ENCODE measurements around the gene KIF3B.
"Not testable (repeated sequence)": the region's sequence is repeated elsewhere in the genome, so short reads cannot be mapped to it uniquely, and the experiment has no call there.

Gene KIF3B

DNA sequence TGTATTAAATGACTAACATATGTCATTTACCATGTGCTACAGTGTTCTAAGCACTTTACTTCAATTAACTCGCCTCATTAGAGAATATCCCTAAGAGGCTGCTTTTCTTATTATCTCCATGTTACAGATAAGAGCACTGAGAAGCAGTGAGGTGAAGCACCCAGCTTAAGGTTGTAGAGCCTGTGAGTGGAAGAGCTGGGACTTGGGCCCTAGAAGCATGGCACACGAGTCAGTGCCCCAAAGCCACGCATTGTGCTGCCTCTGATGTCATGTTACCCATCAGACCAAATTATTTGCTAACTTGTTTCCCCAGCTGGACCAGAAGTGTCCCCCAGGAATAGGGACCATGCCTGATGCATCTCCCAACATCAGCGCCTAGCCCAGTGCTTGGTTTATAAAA, 35.6 kb upstream of the KIF3B start:
- DNase-seq (ENCODE audit: extremely low read depth, insufficient read length) = no peak
- peaks cover 3% of the 10 kb centered on the region for H3K36me3 ChIP-seq (ENCODE audit: control insufficient read depth, insufficient read depth, low read length)
- no peak for TF ChIP-seq CTCF (IDR thresholded peaks at IDR 0.05; ENCODE audit: insufficient read depth, low read length, poor library complexity, severe bottlenecking)
- no peaks in the 10 kb centered on the region for H3K27me3 ChIP-seq (replicated peaks; ENCODE audit: control insufficient read depth, insufficient read depth, low read length)
- no peak overlapping the region for H3K4me3 ChIP-seq (replicated peaks; ENCODE audit: low read depth, low read length)

- TF ChIP-seq CTCF (IDR thresholded peaks at IDR 0.05; ENCODE audit: insufficient read depth, low read length, poor library complexity, severe bottlenecking) = no peak
These were observed 33.2 kb upstream of the KIF3B start for GRCh38 chr20:32244150-32244823.

DNA sequence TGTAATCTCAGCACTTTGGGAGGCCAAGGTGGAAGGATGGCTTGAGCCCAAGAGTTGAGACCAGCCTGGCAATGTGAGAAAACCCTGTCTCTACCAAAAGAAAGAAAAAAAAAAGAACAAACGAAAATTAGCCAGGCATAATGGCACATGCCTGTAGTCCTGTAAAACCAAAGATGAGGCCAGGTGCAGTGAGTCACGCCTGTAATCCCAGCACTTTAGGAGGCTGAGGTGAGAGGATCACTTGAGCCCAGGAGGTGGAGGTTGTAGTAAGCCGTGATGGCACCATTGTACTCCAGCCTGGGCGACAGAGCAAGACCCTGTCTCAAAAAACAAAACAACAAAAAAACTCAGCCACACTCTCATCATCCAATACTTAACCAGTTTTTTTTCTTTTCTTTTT, 32.5 kb upstream of the KIF3B start:
- no peak for DNase-seq (ENCODE audit: extremely low read depth, insufficient read length)
- Histone ChIP-seq H3K27me3 (replicated peaks; ENCODE audit: control insufficient read depth, insufficient read depth, low read length) (no peaks in the 10 kb centered on the region), H3K36me3 (ENCODE audit: control insufficient read depth, insufficient read depth, low read length) (no peaks in the 10 kb centered on the region), H3K4me3 (replicated peaks; ENCODE audit: low read depth, low read length) (no peak overlapping the region)
- no peak for TF ChIP-seq CTCF (IDR thresholded peaks at IDR 0.05; ENCODE audit: insufficient read depth, low read length, poor library complexity, severe bottlenecking)

More at GRCh38 chr20:32244150-32244823, 33.2 kb upstream of the KIF3B start:
- Histone ChIP-seq H3K27me3 (replicated peaks; ENCODE audit: control insufficient read depth, insufficient read depth, low read length) (no peaks in the 10 kb centered on the region), H3K36me3 (ENCODE audit: control insufficient read depth, insufficient read depth, low read length) (no peaks in the 10 kb centered on the region), H3K4me3 (replicated peaks; ENCODE audit: low read depth, low read length) (no peak overlapping the region)
- DNase-seq (ENCODE audit: extremely low read depth, insufficient read length) = no peak

DNA sequence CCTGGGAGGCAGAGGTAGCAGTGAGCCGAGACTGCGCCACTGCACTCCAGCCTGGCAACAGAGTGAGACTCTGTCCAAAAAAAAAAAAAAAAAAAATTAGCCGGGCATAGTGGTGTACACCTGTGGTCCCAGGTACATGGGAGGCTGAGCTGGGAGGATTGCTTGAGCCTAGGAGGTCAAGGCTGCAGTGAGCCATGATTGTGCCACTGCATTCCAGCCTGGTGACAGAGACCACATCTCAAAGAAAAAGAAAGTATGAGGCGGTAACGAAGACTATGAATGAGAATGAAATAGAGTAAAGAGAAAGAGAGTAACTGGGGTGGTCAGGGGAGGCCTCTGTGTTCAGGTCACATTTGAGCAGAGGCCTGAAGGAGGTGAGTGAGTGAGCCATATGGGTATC, 31.2 kb upstream of the KIF3B start:
- not testable (repeated sequence) for DNase-seq (ENCODE audit: extremely low read depth, insufficient read length)

DNA sequence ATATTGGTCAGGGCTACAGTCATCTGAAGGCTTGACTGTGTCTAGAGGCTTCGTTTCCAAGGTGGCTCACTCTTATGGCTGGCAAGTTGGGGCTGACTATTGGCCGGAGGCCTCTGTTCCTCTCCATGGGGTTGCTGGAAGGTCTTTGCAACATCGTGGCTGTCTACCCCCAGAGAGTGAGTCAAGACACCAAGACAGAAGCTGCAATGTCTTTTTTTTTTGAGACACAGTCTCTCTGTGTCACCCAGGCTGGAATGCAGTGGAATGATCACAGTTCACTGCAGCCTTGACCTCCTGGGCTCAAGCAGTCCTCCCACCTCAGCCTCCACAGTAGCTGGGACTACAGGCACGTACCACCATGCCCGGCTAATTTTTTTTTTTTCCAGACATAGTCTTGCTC, 29.4 kb upstream of the KIF3B start:
- no peaks in the 10 kb centered on the region for H3K27me3 ChIP-seq (replicated peaks; ENCODE audit: control insufficient read depth, insufficient read depth, low read length)
- DNase-seq (ENCODE audit: extremely low read depth, insufficient read length) = no peak
- no peak overlapping the region for H3K4me3 ChIP-seq (replicated peaks; ENCODE audit: low read depth, low read length)
- TF ChIP-seq CTCF (IDR thresholded peaks at IDR 0.05; ENCODE audit: insufficient read depth, low read length, poor library complexity, severe bottlenecking) = no peak
- H3K36me3 ChIP-seq (ENCODE audit: control insufficient read depth, insufficient read depth, low read length) = no peaks in the 10 kb centered on the region

More for the DNA sequence above, 31.2 kb upstream of the KIF3B start:
- H3K27me3 ChIP-seq (replicated peaks; ENCODE audit: control insufficient read depth, insufficient read depth, low read length); H3K36me3 ChIP-seq (ENCODE audit: control insufficient read depth, insufficient read depth, low read length); H3K4me3 ChIP-seq (replicated peaks; ENCODE audit: low read depth, low read length): not testable (repeated sequence)

DNA sequence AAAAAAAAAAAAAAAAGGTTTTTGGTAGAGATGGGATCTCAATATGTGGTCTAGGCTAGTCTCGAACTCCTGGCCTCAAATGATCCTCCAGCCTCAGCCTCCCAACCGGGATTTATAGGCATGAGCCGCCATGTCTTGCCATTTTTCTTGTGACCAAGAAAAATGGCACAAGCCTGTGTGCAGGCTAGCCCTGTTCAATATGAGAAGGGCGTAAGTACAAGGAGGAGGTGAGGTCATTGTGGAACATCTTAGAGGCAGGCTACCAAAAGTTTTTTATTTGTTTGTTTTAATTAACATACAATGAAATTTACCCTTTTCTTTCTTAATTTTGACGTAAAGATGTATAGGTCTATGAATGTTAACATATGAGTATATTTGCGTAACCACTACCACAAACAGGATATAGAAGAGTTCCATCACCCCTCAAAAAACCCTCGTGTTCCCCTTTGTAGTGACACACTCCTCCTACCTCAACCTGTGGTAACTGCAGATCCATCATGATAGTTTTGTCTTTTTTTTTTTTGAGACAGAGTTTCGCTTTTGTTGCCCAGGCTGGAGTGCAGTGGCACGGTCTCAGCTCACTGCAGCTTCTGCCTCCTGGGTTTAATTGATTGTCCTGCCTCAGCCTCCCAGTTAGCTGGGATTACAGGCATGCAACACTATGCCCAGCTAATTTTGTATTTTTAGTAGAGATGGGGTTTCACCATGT, 28.3 kb upstream of the KIF3B start:
- H3K36me3 ChIP-seq (ENCODE audit: control insufficient read depth, insufficient read depth, low read length) = no peaks in the 10 kb centered on the region
- H3K4me3 ChIP-seq (replicated peaks; ENCODE audit: low read depth, low read length) = no peak overlapping the region
- TF ChIP-seq CTCF (IDR thresholded peaks at IDR 0.05; ENCODE audit: insufficient read depth, low read length, poor library complexity, severe bottlenecking) = no peak
- H3K27me3 ChIP-seq (replicated peaks; ENCODE audit: control insufficient read depth, insufficient read depth, low read length) = no peaks in the 10 kb centered on the region
- no peak for DNase-seq (ENCODE audit: extremely low read depth, insufficient read length)

Data from GM06990 (cell line).